Measurements from ENCODE around the gene SLC2A1. TPM values are rescaled to one million over a fixed set of nuclear protein-coding genes. Genes with fewer than 3 reads are reported as not detected.

SLC2A1 gene
- total and polyA plus RNA-seq, 2 of the 13 experiments (the other 11 are each of a cell fraction or from before 2014, with no cell fraction given): 125 to 423 TPM

DNA sequence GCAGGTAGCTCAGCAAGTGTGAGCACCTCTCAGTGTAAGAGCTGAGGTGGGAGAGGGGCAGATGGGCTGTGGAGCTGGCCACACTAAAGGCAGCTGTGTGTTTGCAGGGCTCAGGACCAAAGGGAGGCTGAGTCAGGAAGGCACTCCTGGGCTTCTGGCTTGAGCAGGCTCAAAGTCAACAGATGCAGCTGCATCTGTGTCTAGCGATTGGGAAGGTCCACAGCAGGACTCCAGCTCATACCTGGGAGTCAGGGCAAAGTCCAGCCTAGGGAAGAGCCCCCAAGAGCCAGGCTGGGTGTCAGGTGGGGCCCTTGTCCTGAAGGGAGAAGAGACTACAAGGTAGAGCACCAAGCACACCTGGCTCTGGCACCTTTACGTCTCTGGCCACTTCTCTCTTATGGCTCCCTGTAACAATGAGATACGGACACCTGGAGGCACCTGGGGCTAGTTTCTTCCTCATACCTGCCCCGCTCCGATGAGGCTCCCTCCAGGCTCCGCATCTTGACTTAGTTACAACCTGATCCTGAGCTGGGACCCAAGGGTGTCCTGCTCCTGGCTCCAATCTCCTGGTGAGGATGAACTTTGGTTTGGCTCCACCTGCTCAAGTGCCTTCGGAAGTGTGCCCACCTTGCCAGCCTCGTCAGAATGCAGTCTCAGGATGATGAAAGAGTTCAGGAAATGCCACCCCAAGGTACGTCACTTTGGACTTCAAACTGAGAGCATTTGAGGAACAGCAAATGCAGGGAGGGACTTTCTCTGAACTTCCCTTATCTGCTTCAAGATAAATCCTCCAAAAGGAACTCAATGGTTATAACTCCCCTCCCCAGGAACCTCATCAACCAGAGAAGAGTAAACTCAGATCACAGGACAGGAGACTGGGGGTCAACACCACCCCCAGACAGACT lies 21.5 kb upstream of the SLC2A1 start (continued):
- TF ChIP-seq, protein P1, sequence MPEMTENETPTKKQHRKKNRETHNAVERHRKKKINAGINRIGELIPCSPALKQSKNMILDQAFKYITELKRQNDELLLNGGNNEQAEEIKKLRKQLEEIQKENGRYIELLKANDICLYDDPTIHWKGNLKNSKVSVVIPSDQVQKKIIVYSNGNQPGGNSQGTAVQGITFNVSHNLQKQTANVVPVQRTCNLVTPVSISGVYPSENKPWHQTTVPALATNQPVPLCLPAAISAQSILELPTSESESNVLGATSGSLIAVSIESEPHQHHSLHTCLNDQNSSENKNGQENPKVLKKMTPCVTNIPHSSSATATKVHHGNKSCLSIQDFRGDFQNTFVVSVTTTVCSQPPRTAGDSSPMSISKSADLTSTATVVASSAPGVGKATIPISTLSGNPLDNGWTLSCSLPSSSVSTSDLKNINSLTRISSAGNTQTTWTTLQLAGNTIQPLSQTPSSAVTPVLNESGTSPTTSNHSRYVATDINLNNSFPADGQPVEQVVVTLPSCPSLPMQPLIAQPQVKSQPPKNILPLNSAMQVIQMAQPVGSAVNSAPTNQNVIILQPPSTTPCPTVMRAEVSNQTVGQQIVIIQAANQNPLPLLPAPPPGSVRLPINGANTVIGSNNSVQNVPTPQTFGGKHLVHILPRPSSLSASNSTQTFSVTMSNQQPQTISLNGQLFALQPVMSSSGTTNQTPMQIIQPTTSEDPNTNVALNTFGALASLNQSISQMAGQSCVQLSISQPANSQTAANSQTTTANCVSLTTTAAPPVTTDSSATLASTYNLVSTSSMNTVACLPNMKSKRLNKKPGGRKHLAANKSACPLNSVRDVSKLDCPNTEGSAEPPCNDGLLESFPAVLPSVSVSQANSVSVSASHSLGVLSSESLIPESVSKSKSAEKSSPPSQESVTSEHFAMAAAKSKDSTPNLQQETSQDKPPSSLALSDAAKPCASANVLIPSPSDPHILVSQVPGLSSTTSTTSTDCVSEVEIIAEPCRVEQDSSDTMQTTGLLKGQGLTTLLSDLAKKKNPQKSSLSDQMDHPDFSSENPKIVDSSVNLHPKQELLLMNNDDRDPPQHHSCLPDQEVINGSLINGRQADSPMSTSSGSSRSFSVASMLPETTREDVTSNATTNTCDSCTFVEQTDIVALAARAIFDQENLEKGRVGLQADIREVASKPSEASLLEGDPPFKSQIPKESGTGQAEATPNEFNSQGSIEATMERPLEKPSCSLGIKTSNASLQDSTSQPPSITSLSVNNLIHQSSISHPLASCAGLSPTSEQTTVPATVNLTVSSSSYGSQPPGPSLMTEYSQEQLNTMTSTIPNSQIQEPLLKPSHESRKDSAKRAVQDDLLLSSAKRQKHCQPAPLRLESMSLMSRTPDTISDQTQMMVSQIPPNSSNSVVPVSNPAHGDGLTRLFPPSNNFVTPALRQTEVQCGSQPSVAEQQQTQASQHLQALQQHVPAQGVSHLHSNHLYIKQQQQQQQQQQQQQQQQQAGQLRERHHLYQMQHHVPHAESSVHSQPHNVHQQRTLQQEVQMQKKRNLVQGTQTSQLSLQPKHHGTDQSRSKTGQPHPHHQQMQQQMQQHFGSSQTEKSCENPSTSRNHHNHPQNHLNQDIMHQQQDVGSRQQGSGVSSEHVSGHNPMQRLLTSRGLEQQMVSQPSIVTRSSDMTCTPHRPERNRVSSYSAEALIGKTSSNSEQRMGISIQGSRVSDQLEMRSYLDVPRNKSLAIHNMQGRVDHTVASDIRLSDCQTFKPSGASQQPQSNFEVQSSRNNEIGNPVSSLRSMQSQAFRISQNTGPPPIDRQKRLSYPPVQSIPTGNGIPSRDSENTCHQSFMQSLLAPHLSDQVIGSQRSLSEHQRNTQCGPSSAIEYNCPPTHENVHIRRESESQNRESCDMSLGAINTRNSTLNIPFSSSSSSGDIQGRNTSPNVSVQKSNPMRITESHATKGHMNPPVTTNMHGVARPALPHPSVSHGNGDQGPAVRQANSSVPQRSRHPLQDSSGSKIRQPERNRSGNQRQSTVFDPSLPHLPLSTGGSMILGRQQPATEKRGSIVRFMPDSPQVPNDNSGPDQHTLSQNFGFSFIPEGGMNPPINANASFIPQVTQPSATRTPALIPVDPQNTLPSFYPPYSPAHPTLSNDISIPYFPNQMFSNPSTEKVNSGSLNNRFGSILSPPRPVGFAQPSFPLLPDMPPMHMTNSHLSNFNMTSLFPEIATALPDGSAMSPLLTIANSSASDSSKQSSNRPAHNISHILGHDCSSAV (CRISPR knock-in tag; IDR thresholded peaks at IDR 0.05; ENCODE audit: borderline replicate concordance): no peak
- TF ChIP-seq ZNF382 (CRISPR knock-in tag; IDR thresholded peaks at IDR 0.05; ENCODE audit: borderline replicate concordance) (no peak), SMARCC2 (IDR thresholded peaks at IDR 0.05) (no peak), RFX3 (CRISPR knock-in tag; IDR thresholded peaks at IDR 0.05) (no peak), KDM5A (IDR thresholded peaks at IDR 0.05; ENCODE audit: borderline replicate concordance, low read length) (no peak), RCOR2 (CRISPR knock-in tag; IDR thresholded peaks at IDR 0.05) (no peak), ZFP41 (CRISPR knock-in tag; IDR thresholded peaks at IDR 0.05; ENCODE audit: borderline replicate concordance) (no peak), HNRNPL (IDR thresholded peaks at IDR 0.05; ENCODE audit: low read depth, low read length) (peak; percentile 71; the same call in 1 of the 2 replicates)
- TF ChIP-seq, protein P2, sequence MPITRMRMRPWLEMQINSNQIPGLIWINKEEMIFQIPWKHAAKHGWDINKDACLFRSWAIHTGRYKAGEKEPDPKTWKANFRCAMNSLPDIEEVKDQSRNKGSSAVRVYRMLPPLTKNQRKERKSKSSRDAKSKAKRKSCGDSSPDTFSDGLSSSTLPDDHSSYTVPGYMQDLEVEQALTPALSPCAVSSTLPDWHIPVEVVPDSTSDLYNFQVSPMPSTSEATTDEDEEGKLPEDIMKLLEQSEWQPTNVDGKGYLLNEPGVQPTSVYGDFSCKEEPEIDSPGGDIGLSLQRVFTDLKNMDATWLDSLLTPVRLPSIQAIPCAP (CRISPR knock-in tag; IDR thresholded peaks at IDR 0.05; ENCODE audit: low read depth): no peak
- TF ChIP-seq, protein P3, sequence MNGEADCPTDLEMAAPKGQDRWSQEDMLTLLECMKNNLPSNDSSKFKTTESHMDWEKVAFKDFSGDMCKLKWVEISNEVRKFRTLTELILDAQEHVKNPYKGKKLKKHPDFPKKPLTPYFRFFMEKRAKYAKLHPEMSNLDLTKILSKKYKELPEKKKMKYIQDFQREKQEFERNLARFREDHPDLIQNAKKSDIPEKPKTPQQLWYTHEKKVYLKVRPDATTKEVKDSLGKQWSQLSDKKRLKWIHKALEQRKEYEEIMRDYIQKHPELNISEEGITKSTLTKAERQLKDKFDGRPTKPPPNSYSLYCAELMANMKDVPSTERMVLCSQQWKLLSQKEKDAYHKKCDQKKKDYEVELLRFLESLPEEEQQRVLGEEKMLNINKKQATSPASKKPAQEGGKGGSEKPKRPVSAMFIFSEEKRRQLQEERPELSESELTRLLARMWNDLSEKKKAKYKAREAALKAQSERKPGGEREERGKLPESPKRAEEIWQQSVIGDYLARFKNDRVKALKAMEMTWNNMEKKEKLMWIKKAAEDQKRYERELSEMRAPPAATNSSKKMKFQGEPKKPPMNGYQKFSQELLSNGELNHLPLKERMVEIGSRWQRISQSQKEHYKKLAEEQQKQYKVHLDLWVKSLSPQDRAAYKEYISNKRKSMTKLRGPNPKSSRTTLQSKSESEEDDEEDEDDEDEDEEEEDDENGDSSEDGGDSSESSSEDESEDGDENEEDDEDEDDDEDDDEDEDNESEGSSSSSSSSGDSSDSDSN (CRISPR knock-in tag; IDR thresholded peaks at IDR 0.05): no peak
- TF ChIP-seq, protein P4, sequence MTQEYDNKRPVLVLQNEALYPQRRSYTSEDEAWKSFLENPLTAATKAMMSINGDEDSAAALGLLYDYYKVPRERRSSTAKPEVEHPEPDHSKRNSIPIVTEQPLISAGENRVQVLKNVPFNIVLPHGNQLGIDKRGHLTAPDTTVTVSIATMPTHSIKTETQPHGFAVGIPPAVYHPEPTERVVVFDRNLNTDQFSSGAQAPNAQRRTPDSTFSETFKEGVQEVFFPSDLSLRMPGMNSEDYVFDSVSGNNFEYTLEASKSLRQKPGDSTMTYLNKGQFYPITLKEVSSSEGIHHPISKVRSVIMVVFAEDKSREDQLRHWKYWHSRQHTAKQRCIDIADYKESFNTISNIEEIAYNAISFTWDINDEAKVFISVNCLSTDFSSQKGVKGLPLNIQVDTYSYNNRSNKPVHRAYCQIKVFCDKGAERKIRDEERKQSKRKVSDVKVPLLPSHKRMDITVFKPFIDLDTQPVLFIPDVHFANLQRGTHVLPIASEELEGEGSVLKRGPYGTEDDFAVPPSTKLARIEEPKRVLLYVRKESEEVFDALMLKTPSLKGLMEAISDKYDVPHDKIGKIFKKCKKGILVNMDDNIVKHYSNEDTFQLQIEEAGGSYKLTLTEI (CRISPR knock-in tag; conservative IDR thresholded peaks at IDR 0.05): no peak
- TF ChIP-seq, protein P5, sequence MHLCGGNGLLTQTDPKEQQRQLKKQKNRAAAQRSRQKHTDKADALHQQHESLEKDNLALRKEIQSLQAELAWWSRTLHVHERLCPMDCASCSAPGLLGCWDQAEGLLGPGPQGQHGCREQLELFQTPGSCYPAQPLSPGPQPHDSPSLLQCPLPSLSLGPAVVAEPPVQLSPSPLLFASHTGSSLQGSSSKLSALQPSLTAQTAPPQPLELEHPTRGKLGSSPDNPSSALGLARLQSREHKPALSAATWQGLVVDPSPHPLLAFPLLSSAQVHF (CRISPR knock-in tag; IDR thresholded peaks at IDR 0.05): no peak
